ENCODE measurements around the gene CDC34. TPM values are rescaled to one million over a fixed set of nuclear protein-coding genes. Genes with fewer than 3 reads are reported as not detected.
A peak's percentile ranks its signal among the peaks of the same experiment; 100 is the strongest.

The CDC34 gene
- total RNA-seq, 6 experiments from 2014 or later = 44.8 to 81.8 (median 49.5) TPM

DNA sequence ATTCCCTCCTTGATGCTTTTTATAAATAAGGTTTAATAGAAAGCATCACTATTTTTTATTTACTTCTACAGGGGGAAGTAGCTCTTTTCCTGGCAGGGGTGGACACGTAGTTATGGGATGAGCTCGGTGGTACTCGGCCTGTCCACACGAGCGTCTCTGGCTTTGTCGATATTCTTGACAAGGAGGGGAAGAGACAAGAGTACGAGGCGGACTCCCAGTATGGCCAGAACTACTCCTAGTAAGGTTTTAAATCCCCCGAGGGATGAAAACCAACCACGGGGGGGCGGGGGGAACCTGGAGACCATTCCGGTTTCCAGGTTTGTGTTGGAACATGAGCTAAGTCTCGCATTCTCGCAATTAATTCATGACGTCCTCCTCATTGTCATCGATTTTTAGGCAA, 35.3 kb downstream of the CDC34 start:
- no peaks in the 10 kb centered on the region for H3K27me3 ChIP-seq
- H3K4me1 ChIP-seq = peaks cover 0 to 5% (median 0%) of the 10 kb centered on the region in 4 donors
- H3K9me3 ChIP-seq = no peaks in the 10 kb centered on the region
- intact Hi-C loops (cut with DNase I) = no loop called here
- H3K36me3 ChIP-seq = no peaks in the 10 kb centered on the region
- TF ChIP-seq, protein P1, sequence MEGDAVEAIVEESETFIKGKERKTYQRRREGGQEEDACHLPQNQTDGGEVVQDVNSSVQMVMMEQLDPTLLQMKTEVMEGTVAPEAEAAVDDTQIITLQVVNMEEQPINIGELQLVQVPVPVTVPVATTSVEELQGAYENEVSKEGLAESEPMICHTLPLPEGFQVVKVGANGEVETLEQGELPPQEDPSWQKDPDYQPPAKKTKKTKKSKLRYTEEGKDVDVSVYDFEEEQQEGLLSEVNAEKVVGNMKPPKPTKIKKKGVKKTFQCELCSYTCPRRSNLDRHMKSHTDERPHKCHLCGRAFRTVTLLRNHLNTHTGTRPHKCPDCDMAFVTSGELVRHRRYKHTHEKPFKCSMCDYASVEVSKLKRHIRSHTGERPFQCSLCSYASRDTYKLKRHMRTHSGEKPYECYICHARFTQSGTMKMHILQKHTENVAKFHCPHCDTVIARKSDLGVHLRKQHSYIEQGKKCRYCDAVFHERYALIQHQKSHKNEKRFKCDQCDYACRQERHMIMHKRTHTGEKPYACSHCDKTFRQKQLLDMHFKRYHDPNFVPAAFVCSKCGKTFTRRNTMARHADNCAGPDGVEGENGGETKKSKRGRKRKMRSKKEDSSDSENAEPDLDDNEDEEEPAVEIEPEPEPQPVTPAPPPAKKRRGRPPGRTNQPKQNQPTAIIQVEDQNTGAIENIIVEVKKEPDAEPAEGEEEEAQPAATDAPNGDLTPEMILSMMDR (IDR thresholded peaks at IDR 0.05) = no peak
- TF ChIP-seq POLR2A (IDR thresholded peaks at IDR 0.05) = no peak
- ATAC-seq (no peak), DNase-seq (no peak)
- H3K27ac ChIP-seq = peak overlapping the region; percentile 15 to 54 (median 18)
- 61% methylated on average over 15 of the region's 16 CpGs for WGBS (ENCODE audit: insufficient coverage, low coverage, low lambda C conversion rate, missing lambda C conversion rate)
- no peak overlapping the region for H3K4me3 ChIP-seq

DNA sequence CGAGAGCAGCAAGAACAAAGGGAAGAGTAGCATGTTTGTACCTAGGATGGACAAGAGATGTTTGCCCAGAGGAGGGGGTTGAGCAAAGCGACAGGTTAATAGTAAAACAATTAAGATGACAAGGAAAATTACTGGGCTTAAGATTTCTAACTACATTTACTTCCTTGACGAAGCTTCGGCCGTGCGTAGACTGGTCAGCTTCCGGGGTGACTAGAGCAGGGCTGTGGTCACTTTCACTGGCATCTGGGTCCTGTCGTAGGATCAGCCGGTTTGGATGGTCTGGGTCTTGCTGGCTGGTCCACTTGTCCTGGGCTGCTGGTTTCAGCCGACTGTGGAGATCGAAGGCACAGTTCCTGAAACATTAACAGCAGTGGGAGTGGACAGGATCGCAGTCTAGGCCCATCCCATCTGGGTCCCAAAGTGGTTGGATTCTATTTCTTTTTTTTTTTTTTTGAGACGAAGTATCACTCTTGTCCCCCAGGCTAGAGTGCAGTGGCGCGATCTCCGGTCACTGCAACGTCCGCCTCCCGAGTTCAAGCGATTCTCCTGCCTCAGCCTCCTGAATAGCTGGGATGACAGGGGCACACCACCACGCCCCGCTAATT, 35.8 kb downstream of the CDC34 start:
- intact Hi-C loops (cut with DNase I) = no loop called here
- TF ChIP-seq, protein P1 (IDR thresholded peaks at IDR 0.05) = no peak
- no peak for TF ChIP-seq POLR2A (IDR thresholded peaks at IDR 0.05)
- peaks cover 0 to 5% (median 0%) of the 10 kb centered on the region in 4 donors for H3K4me1 ChIP-seq
- peak in 2 of 3 donors; percentile 45 to 54 for DNase-seq
- no peak for ATAC-seq
- H3K27ac ChIP-seq = peak overlapping the region in 2 of 3 donors; percentile 18 to 54
- no peaks in the 10 kb centered on the region for H3K27me3 ChIP-seq
- WGBS (ENCODE audit: insufficient coverage, low coverage, low lambda C conversion rate, missing lambda C conversion rate) = 65% methylated on average over 11 of the region's 22 CpGs
- no peak overlapping the region for H3K4me3 ChIP-seq
- no peaks in the 10 kb centered on the region for H3K36me3 ChIP-seq
- H3K9me3 ChIP-seq = no peaks in the 10 kb centered on the region

DNA sequence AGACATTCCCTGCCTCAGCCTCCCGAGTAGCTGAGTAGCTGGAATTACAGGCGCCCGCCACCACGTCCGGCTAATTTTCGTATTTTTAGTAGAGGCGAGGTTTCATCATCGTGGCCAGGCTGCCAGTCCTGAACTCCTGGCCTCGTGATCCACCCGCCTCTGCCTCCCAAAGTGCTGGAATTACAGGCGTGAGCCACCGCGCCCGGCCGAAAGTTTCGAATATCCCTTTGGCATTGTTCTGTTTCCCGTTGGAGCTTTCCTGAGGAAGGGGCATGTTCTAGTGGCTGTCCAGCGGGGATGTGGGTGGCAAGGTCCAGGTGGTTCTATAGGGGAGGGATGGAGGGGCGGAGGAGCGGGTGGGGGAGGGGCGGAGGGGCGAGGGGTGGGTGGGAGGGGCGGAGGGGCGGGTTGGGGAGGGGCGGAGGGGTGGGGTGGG, 38.7 kb downstream of the CDC34 start:
- intact Hi-C loops (cut with DNase I) = no loop called here
- peak in 1 of 3 donors; percentile 45 for DNase-seq
- no peaks in the 10 kb centered on the region for H3K36me3 ChIP-seq
- 66% methylated on average over 19 of the region's 25 CpGs for WGBS (ENCODE audit: insufficient coverage, low coverage, low lambda C conversion rate, missing lambda C conversion rate)
- no peak overlapping the region for H3K27ac ChIP-seq
- H3K9me3 ChIP-seq = no peaks in the 10 kb centered on the region
- no peak for ATAC-seq
- no peak for TF ChIP-seq POLR2A (IDR thresholded peaks at IDR 0.05)
- TF ChIP-seq, protein P1 (IDR thresholded peaks at IDR 0.05) = no peak
- peaks cover 0 to 26% (median 10%) of the 10 kb centered on the region in 4 donors for H3K4me1 ChIP-seq
- H3K27me3 ChIP-seq = no peaks in the 10 kb centered on the region
- H3K4me3 ChIP-seq = no peak overlapping the region

DNA sequence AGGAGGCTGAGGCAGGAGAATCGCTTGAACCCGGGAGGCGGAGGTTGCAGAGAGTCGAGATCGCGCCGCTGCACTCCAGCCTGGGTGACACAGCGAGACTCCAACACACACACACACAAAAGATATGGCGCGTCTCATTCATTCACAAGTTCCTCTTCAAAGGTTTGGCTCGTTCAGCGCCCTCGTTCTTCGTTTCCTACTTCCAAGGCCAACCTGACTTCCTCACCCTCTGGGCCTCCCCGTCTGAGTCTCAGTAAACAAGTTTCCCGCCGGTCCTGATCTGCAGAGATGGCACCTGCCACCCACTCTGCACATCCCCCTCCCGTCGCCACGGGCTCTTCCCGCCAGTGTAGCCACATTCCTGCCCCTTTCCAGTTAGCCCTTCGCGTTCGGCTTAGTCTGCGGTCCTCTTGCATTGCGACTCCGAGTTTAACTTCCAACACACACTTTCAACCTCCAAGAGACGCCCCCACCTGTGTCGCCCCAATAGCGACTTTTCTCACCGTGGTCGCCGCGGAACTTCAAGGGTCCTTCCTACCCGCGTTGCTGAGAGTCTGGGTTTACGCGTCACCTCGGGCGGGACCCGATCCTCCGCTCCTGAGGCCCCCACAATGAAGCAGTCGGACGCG, 39.5 kb downstream of the CDC34 start:
- Histone ChIP-seq H3K4me3 (peak overlapping the region; percentile 44 to 98 (median 95)), H3K36me3 (no peaks in the 10 kb centered on the region), H3K27ac (peak overlapping the region; percentile 29 to 81 (median 77)), H3K4me1 (peaks cover 0 to 33% (median 13%) of the 10 kb centered on the region in 4 donors), H3K9me3 (no peaks in the 10 kb centered on the region), H3K27me3 (no peaks in the 10 kb centered on the region)
- intact Hi-C loops (cut with DNase I) = no loop called here
- TF ChIP-seq POLR2A (IDR thresholded peaks at IDR 0.05) = no peak
- TF ChIP-seq, protein P1 (IDR thresholded peaks at IDR 0.05) = no peak
- DNase-seq (peak; percentile 45 to 66 (median 63)), ATAC-seq (peak in 2 of 4 donors; percentile 1 to 3)
- 6% methylated on average over 31 of the region's 45 CpGs for WGBS (ENCODE audit: insufficient coverage, low coverage, low lambda C conversion rate, missing lambda C conversion rate)
